ENCODE measurements around the gene DPY19L3. TPM values are rescaled to one million over a fixed set of nuclear protein-coding genes. Genes with fewer than 3 reads are reported as not detected.

DPY19L3 gene
- total RNA-seq, 1 experiment from 2014 or later, result 45.1 TPM

DNA sequence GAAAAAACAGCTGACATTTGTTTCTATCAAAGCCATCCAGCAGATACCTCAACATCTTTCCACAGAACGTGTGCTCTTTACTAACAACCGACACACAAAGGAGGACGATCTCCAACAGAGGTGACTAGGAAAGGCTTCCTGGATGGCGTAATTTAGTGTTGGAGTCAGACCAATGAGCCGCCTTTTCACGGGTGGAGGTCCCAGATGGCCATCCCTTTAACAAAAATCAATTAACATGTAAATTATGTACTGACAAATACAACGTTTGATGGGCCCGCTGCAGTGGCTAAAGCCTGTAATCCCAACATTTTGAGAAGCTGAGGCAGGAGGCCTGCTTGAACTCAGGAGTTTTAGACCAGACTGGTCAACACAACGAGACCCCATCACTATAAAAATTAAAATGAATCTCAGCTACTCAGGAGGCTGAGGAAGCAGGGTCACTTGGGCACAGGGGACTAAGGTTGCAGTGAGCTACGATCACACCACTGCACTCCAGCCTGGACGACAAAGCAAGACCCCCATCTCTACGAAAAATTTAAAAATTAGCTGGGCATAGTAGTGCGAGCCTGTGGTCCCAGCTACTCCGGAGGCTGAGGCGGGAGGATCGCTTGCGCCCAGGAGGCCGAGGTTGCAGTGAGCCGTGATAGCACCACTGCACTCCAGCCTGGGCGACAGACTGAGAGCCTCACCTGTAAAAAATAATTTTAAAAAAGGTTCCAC is 1.2 kb upstream of the DPY19L3 start:
- Histone ChIP-seq H2AFZ (ENCODE audit: low read length) (no peak overlapping the region), H3K4me2 (ENCODE audit: low read depth, low read length, poor library complexity, severe bottlenecking) (peak overlapping the region; percentile 77)

DNA sequence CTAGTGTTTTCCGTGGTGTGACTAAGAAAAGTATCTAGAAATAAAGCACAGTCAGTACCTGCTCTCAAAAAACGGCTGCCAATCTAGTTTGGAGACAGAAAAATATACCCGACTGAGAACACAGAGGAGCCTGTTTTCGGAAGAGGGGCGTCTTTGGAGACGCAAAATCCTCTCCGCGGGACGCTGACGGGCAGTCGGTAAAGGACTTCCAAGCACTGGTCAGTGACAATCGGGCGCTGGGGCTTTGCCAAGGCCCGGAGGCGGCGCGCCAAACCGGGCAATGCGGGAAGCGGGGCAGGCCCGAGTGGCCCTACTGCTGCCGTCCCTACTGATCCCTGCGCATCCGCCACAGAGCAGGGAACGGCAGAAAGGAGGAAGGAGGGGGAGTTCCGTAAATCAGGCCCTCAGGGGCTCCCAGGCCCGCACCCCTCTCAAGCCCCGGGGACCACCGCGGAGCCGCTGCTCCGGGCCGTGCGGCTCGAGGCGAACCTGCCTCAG is 588 bp upstream of the DPY19L3 start:
- H3K9ac ChIP-seq (ENCODE audit: low read length), result peak overlapping the region; percentile 87
- H3K36me3 ChIP-seq (ENCODE audit: insufficient read depth, low read length), result peaks cover 26% of the 10 kb centered on the region
- no peak overlapping the region for H2AFZ ChIP-seq (ENCODE audit: low read length)
- H3K4me2 ChIP-seq (ENCODE audit: low read depth, low read length, poor library complexity, severe bottlenecking), result peak overlapping the region; percentile 77
- peaks cover 26% of the 10 kb centered on the region for H3K4me1 ChIP-seq (ENCODE audit: low read length)
- H3K27me3 ChIP-seq (ENCODE audit: low read length), result no peaks in the 10 kb centered on the region
- no peak for DNase-seq
- H4K20me1 ChIP-seq (ENCODE audit: insufficient read depth, low read depth, low read length), result 0 out of 2 replicates have a peak, but pooled peaks cover 4% of the 10 kb centered on the region
- H3K9me3 ChIP-seq (ENCODE audit: low read length), result no peaks in the 10 kb centered on the region
- H3K9me2 ChIP-seq (replicated peaks; ENCODE audit: insufficient read depth, low read length), result no peaks in the 10 kb centered on the region
- H3K4me3 ChIP-seq (ENCODE audit: low read length), result peak overlapping the region; percentile 78
- H3K79me2 ChIP-seq (ENCODE audit: low read length), result peaks cover 52% of the 10 kb centered on the region
- peak overlapping the region; percentile 69 for H3K27ac ChIP-seq (ENCODE audit: low read length)

More for the DNA sequence above, 1.2 kb upstream of the DPY19L3 start:
- 0 out of 2 replicates have a peak, but pooled peaks cover 4% of the 10 kb centered on the region for H4K20me1 ChIP-seq (ENCODE audit: insufficient read depth, low read depth, low read length)
- H3K27me3 ChIP-seq (ENCODE audit: low read length), result no peaks in the 10 kb centered on the region
- H3K9me2 ChIP-seq (replicated peaks; ENCODE audit: insufficient read depth, low read length), result no peaks in the 10 kb centered on the region
- DNase-seq, result no peak
- no peaks in the 10 kb centered on the region for H3K9me3 ChIP-seq (ENCODE audit: low read length)
- peak overlapping the region; percentile 78 for H3K4me3 ChIP-seq (ENCODE audit: low read length)
- H3K27ac ChIP-seq (ENCODE audit: low read length), result peak overlapping the region; percentile 69
- peaks cover 20% of the 10 kb centered on the region for H3K36me3 ChIP-seq (ENCODE audit: insufficient read depth, low read length)
- H3K79me2 ChIP-seq (ENCODE audit: low read length), result peaks cover 46% of the 10 kb centered on the region
- peak overlapping the region; percentile 87 for H3K9ac ChIP-seq (ENCODE audit: low read length)
- peaks cover 26% of the 10 kb centered on the region for H3K4me1 ChIP-seq (ENCODE audit: low read length)

- Histone ChIP-seq H4K20me1 (ENCODE audit: insufficient read depth, low read depth, low read length) (0 out of 2 replicates have a peak, but pooled peaks cover 4% of the 10 kb centered on the region), H3K4me3 (ENCODE audit: low read length) (peak overlapping the region; percentile 78), H3K4me1 (ENCODE audit: low read length) (peaks cover 26% of the 10 kb centered on the region), H3K9me2 (replicated peaks; ENCODE audit: insufficient read depth, low read length) (no peaks in the 10 kb centered on the region), H2AFZ (ENCODE audit: low read length) (no peak overlapping the region), H3K36me3 (ENCODE audit: insufficient read depth, low read length) (peaks cover 36% of the 10 kb centered on the region), H3K4me2 (ENCODE audit: low read depth, low read length, poor library complexity, severe bottlenecking) (peak overlapping the region; percentile 77), H3K9me3 (ENCODE audit: low read length) (no peaks in the 10 kb centered on the region), H3K79me2 (ENCODE audit: low read length) (peaks cover 54% of the 10 kb centered on the region), H3K27ac (ENCODE audit: low read length) (no peak overlapping the region), H3K9ac (ENCODE audit: low read length) (peak overlapping the region; percentile 87), H3K27me3 (ENCODE audit: low read length) (no peaks in the 10 kb centered on the region)
- no peak for DNase-seq
These were observed 812 bp downstream of the DPY19L3 start for GRCh38 chr19:32406161-32407003.

- Histone ChIP-seq H3K9me3 (ENCODE audit: low read length) (no peaks in the 10 kb centered on the region), H3K4me1 (ENCODE audit: low read length) (peaks cover 26% of the 10 kb centered on the region), H3K9ac (ENCODE audit: low read length) (peak overlapping the region; percentile 87), H2AFZ (ENCODE audit: low read length) (no peak overlapping the region), H3K79me2 (ENCODE audit: low read length) (peaks cover 54% of the 10 kb centered on the region), H3K27me3 (ENCODE audit: low read length) (no peaks in the 10 kb centered on the region), H4K20me1 (ENCODE audit: insufficient read depth, low read depth, low read length) (0 out of 2 replicates have a peak, but pooled peaks cover 4% of the 10 kb centered on the region), H3K4me3 (ENCODE audit: low read length) (peak overlapping the region; percentile 78), H3K36me3 (ENCODE audit: insufficient read depth, low read length) (peaks cover 36% of the 10 kb centered on the region), H3K4me2 (ENCODE audit: low read depth, low read length, poor library complexity, severe bottlenecking) (peak overlapping the region; percentile 77), H3K9me2 (replicated peaks; ENCODE audit: insufficient read depth, low read length) (no peaks in the 10 kb centered on the region), H3K27ac (ENCODE audit: low read length) (no peak overlapping the region)
- no peak for DNase-seq
These were observed 1.7 kb downstream of the DPY19L3 start for GRCh38 chr19:32407004-32407992.

- Histone ChIP-seq H3K36me3 (ENCODE audit: insufficient read depth, low read length) (peaks cover 31% of the 10 kb centered on the region; the same call in 1 of the 2 replicates), H3K4me3 (ENCODE audit: low read length) (no peak overlapping the region)
These were observed 9.7 kb downstream of the DPY19L3 start for GRCh38 chr19:32415246-32415645.

GRCh38 chr19:32415669-32416068 is 10.1 kb downstream of the DPY19L3 start:
- Histone ChIP-seq H3K79me2 (ENCODE audit: low read length) (peaks cover 21% of the 10 kb centered on the region), H3K9ac (ENCODE audit: low read length) (no peak overlapping the region), H3K27me3 (ENCODE audit: low read length) (no peaks in the 10 kb centered on the region), H3K4me2 (ENCODE audit: low read depth, low read length, poor library complexity, severe bottlenecking) (no peak overlapping the region), H3K9me3 (ENCODE audit: low read length) (no peaks in the 10 kb centered on the region), H4K20me1 (ENCODE audit: insufficient read depth, low read depth, low read length) (no peaks in the 10 kb centered on the region), H2AFZ (ENCODE audit: low read length) (no peak overlapping the region), H3K36me3 (ENCODE audit: insufficient read depth, low read length) (peaks cover 29% of the 10 kb centered on the region; the same call in 1 of the 2 replicates), H3K4me1 (ENCODE audit: low read length) (peaks cover 1% of the 10 kb centered on the region; the same call in 1 of the 2 replicates), H3K27ac (ENCODE audit: low read length) (no peak overlapping the region), H3K9me2 (replicated peaks; ENCODE audit: insufficient read depth, low read length) (no peaks in the 10 kb centered on the region), H3K4me3 (ENCODE audit: low read length) (no peak overlapping the region)
- no peak for DNase-seq

More at GRCh38 chr19:32415246-32415645, 9.7 kb downstream of the DPY19L3 start:
- H3K27me3 ChIP-seq (ENCODE audit: low read length), result no peaks in the 10 kb centered on the region
- H3K9me2 ChIP-seq (replicated peaks; ENCODE audit: insufficient read depth, low read length), result no peaks in the 10 kb centered on the region
- H3K9ac ChIP-seq (ENCODE audit: low read length), result no peak overlapping the region
- no peak overlapping the region for H2AFZ ChIP-seq (ENCODE audit: low read length)
- H4K20me1 ChIP-seq (ENCODE audit: insufficient read depth, low read depth, low read length), result no peaks in the 10 kb centered on the region
- H3K27ac ChIP-seq (ENCODE audit: low read length), result no peak overlapping the region
- H3K4me1 ChIP-seq (ENCODE audit: low read length), result no peaks in the 10 kb centered on the region
- H3K9me3 ChIP-seq (ENCODE audit: low read length), result no peaks in the 10 kb centered on the region
- H3K79me2 ChIP-seq (ENCODE audit: low read length), result peaks cover 21% of the 10 kb centered on the region
- no peak overlapping the region for H3K4me2 ChIP-seq (ENCODE audit: low read depth, low read length, poor library complexity, severe bottlenecking)
- no peak for DNase-seq

GRCh38 chr19:32416749-32417456 is 11.3 kb downstream of the DPY19L3 start:
- Histone ChIP-seq H3K9me2 (replicated peaks; ENCODE audit: insufficient read depth, low read length) (no peaks in the 10 kb centered on the region), H3K27ac (ENCODE audit: low read length) (no peak overlapping the region), H3K27me3 (ENCODE audit: low read length) (no peaks in the 10 kb centered on the region), H3K9ac (ENCODE audit: low read length) (no peak overlapping the region), H3K9me3 (ENCODE audit: low read length) (no peaks in the 10 kb centered on the region), H3K36me3 (ENCODE audit: insufficient read depth, low read length) (peaks cover 23% of the 10 kb centered on the region; the same call in 1 of the 2 replicates), H3K4me2 (ENCODE audit: low read depth, low read length, poor library complexity, severe bottlenecking) (no peak overlapping the region), H2AFZ (ENCODE audit: low read length) (no peak overlapping the region), H3K4me3 (ENCODE audit: low read length) (no peak overlapping the region), H3K79me2 (ENCODE audit: low read length) (peaks cover 22% of the 10 kb centered on the region), H3K4me1 (ENCODE audit: low read length) (peaks cover 13% of the 10 kb centered on the region), H4K20me1 (ENCODE audit: insufficient read depth, low read depth, low read length) (no peaks in the 10 kb centered on the region)
- DNase-seq, result no peak
